ENCODE results near the gene GPER1.

Gene GPER1

DNA sequence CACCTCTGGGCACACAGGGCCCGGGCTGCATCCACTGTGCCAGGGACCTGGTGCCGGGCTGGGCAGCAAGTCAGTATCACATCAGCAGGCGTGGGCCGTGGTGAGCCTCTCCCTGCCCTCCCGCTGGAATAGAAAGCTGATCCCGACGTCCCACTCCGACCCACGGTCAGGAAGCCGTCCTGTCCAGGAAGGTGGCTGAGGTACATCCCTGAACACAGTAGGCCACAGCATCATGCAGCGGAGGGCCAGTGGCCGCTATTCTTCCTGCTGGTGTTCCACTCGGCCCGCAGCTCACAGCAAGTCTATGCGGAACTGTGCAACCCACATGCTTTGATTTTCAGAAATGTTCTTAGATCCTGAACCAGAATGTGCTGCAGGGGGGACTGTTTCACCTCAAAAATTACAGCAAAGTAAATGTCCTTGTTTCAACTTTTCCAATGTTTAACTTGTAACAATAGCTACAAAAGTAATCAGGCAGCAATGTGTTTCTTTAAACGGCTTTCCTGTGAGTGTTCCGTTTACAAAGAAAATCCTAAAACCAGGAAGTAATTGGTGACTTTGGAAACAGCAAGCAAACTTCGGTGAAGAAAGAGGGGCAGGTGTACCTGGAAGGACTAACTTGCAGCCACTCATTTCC lies 44.2 kb upstream of the GPER1 start:
- H3K27ac Mint-ChIP-seq, result peak overlapping the region; percentile 94
- TF ChIP-seq, protein P1, sequence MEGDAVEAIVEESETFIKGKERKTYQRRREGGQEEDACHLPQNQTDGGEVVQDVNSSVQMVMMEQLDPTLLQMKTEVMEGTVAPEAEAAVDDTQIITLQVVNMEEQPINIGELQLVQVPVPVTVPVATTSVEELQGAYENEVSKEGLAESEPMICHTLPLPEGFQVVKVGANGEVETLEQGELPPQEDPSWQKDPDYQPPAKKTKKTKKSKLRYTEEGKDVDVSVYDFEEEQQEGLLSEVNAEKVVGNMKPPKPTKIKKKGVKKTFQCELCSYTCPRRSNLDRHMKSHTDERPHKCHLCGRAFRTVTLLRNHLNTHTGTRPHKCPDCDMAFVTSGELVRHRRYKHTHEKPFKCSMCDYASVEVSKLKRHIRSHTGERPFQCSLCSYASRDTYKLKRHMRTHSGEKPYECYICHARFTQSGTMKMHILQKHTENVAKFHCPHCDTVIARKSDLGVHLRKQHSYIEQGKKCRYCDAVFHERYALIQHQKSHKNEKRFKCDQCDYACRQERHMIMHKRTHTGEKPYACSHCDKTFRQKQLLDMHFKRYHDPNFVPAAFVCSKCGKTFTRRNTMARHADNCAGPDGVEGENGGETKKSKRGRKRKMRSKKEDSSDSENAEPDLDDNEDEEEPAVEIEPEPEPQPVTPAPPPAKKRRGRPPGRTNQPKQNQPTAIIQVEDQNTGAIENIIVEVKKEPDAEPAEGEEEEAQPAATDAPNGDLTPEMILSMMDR (IDR thresholded peaks at IDR 0.05), result no peak
- H3K4me1 Mint-ChIP-seq, result peaks cover 76% of the 10 kb centered on the region
- H3K27me3 Mint-ChIP-seq (ENCODE audit: low read depth, poor library complexity), result peaks cover 11% of the 10 kb centered on the region
- H3K4me3 Mint-ChIP-seq, result peak overlapping the region; percentile 68
- DNase-seq, result no peak
- peaks cover 7% of the 10 kb centered on the region for H3K36me3 Mint-ChIP-seq (ENCODE audit: low read depth)
- peaks cover 7% of the 10 kb centered on the region for H3K9me3 Mint-ChIP-seq

DNA sequence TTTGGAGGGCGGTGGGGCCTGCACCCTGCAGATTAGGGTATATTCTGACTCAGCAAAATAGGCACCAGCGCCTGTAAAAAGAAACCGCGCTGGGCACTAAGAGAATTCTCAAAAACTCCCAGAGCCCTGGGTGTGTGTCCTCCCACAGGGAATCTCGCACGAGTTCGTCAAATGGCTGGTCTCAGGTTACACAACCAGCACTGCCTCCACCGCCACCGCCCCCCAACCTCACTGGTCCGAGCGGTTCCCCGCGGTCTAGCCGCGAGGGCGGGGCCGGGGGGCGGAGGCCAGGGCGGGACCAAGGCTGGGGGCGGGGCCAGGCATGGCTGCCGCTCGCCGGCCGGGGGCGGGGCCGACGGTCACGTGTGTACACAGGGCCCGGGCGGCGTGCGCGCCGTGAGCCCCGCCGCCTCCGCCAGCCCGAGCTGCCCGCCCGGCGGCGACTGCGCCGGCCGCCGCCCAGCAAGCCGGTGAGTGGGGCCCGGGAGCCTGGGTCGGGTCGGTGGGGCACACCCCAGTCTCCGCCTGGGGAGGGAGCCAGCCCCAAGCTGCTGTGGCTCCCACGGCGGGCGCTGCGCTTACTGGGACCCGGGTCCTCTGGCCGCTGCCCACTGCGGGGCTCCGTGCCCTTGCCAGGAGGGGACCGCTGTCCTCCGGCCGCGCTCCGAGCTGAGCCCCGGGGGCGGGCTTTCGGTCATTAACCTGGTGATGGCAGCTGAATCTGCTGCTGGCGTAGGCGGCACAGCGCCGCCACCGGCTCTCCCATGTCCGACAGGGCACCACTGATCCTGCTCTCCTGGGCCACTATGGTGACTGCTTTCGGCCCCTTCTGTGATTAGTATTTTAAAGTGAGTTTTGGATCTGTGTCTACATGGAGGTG lies 43.5 kb upstream of the GPER1 start, which contains the start of gene GPR146:
TSS of gene GPR146 (plus strand) at position 358 of the 880 bp plus-strand sequence. CDS start 12,970 bp downstream, outside the sequence.
- peaks cover 84% of the 10 kb centered on the region for H3K4me1 Mint-ChIP-seq
- TF ChIP-seq, protein P1 (IDR thresholded peaks at IDR 0.05), result peak; percentile 40
- H3K9me3 Mint-ChIP-seq, result peaks cover 7% of the 10 kb centered on the region
- H3K36me3 Mint-ChIP-seq (ENCODE audit: low read depth), result peaks cover 7% of the 10 kb centered on the region
- H3K27me3 Mint-ChIP-seq (ENCODE audit: low read depth, poor library complexity), result peaks cover 11% of the 10 kb centered on the region
- peak; percentile 99 for DNase-seq
- H3K27ac Mint-ChIP-seq, result peak within 1 kb of the TSS; percentile 94
- H3K4me3 Mint-ChIP-seq, result peak within 1 kb of the TSS; percentile 91

DNA sequence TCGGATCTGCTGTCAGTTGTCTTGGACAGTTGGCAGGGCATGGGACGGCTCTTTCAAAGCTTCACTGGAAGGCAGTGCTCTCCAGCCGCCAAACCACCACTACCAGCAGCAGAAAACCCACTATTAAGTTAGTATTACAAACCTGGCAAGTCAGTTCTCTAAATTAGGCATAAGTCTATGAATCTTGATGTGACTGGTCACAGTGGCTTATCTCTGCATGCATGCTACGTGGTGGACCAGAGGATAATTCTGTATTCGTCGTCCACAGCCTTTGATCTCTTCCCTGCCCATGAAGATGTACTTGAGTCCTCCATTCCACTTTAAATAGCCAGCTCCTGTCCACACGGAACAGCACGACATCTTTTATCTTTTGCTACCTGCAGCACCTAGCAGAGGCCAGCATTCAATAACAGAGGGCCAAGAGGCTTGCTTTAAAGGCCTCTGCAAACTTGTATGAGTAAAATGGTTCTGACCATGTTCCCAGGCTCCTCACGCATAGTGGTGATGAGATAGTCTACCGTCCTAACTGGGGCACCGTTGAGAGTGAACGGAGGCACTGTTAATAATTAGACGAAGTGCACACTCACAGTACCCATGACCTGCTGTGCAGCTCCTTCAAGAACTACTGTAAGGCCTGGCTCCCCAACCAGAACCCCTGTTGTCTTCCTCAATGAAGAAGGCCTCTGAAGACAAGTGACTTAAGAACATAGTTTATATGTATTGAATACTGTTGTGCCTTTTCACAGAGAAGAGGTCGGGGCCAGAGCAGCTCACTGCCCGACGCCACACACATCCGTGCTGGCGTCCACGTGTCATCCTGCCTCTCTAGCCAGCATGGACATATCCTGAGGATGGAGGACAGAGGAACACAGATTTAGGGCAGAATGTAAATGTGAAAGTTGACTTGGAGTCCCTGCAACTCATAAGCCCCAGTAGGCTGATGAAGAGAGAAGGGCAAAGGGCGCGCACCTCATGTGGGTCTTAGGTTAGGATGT lies 42.5 kb upstream of the GPER1 start:
- peaks cover 4% of the 10 kb centered on the region for H3K36me3 Mint-ChIP-seq (ENCODE audit: low read depth)
- H3K4me3 Mint-ChIP-seq, result peak overlapping the region; percentile 91
- TF ChIP-seq, protein P1 (IDR thresholded peaks at IDR 0.05), result no peak
- DNase-seq, result no peak
- H3K9me3 Mint-ChIP-seq, result peaks cover 4% of the 10 kb centered on the region
- peak overlapping the region; percentile 86 for H3K27ac Mint-ChIP-seq
- H3K4me1 Mint-ChIP-seq, result peaks cover 88% of the 10 kb centered on the region
- H3K27me3 Mint-ChIP-seq (ENCODE audit: low read depth, poor library complexity), result peaks cover 11% of the 10 kb centered on the region

DNA sequence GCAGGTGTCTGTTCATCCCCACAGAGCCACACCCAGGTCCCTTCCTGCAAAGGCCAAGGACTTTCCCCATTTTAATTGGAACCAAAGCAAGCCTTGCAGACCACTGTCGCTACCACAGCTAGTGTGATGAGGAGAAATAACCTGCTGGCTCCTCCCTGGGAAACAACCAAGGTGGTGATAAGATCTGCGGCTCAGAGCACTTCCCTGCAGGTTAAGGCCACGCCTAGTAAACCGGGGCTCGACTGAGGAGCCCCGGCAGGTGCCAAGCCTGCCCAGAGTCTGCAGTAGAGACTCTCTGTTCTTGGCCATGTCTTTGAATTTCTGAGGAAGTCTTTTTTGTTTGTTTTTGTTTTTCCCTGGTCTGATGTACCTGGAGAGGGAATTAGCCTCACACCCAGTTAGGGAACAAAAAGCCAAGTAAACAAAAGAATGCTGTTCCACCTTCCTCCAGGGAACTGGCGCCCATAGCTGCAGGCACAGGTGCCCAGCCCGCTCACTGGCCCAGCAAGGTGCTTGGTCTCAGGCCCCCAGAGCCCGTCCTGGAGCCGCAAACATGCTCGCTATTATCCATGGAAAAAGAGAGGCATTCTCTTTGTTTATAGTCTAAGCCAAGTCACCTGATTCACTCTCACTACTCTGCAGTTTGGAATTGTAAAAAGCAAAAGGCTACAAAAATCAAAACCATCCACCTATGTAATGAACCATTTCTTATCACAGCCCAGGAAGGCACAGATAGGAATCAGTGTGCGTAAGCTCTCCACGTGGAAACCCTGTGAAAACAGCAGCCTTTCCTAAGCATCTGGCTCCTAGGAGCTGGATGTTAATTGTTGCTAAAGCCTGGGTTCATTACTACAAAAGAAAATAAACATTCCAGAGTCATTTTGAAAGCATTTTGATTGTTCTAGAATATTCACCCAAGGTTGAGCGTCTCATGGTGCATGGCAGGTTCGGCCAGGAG lies 40.9 kb upstream of the GPER1 start:
- Mint-ChIP-seq H3K4me3 (peak overlapping the region; percentile 91), H3K4me1 (peaks cover 84% of the 10 kb centered on the region), H3K27me3 (ENCODE audit: low read depth, poor library complexity) (peaks cover 6% of the 10 kb centered on the region), H3K9me3 (no peaks in the 10 kb centered on the region), H3K27ac (no peak overlapping the region), H3K36me3 (ENCODE audit: low read depth) (no peaks in the 10 kb centered on the region)
- DNase-seq, result no peak
- TF ChIP-seq, protein P1 (IDR thresholded peaks at IDR 0.05), result no peak

Measured in nephron progenitor cell (in vitro differentiated cells).